Islet of Langerhans (tissue), 1 donor: ENCODE data around the gene SLC39A2.

Experiments
- FAIRE-seq: peaks from one replicate; lab custom pipeline; 2011; peaks lifted over from hg19 to GRCh38; lab: Jason Lieb, UNC

Gene SLC39A2

GRCh38 chr14:21049271-21049673 lies 50.2 kb downstream of the SLC39A2 start:
- no peak for FAIRE-seq

- no peak for FAIRE-seq
These were observed 51.5 kb downstream of the SLC39A2 start for GRCh38 chr14:21050597-21050996.
